Trophoblast cell (in vitro differentiated cells and primary cell): Measurements from ENCODE around the gene SIM2.

Experiments used
- DNase-seq, 2 donors: peaks; one replicate each; pipeline ENCODE4 v3.0.0-alpha.2; 2016
- H2AFZ ChIP-seq: 2 replicates; pipeline ENCODE4 v1.6.1; 2013; ENCODE audit warnings: low read length, moderate library complexity, mild to moderate bottlenecking; ENCODE audit not compliant: insufficient read depth, poor library complexity
- H2AK5ac ChIP-seq: 2 replicates; pipeline ENCODE4 v1.6.1; 2013; ENCODE audit warnings: mild to moderate bottlenecking, low read length
- H2BK120ac ChIP-seq: 2 replicates; pipeline ENCODE4 v1.6.1; 2013; ENCODE audit warnings: low read length, mild to moderate bottlenecking, moderate library complexity; ENCODE audit not compliant: insufficient read depth, poor library complexity
- H2BK12ac ChIP-seq: 2 replicates; pipeline ENCODE4 v1.6.1; 2013; ENCODE audit warnings: mild to moderate bottlenecking, low read length, moderate library complexity
- H2BK5ac ChIP-seq: 2 replicates; pipeline ENCODE4 v1.6.1; 2013; ENCODE audit warnings: low read length, low read depth, moderate library complexity, mild to moderate bottlenecking; ENCODE audit not compliant: poor library complexity
- H3K14ac ChIP-seq: 2 replicates; pipeline ENCODE4 v1.6.1; 2013; ENCODE audit warnings: mild to moderate bottlenecking, low read length
- H3K18ac ChIP-seq: 2 replicates; pipeline ENCODE4 v1.6.1; 2013; ENCODE audit warnings: mild to moderate bottlenecking, low read length
- H3K23ac ChIP-seq: 2 replicates; pipeline ENCODE4 v1.6.1; 2013; ENCODE audit warnings: low read length
- H3K27ac ChIP-seq: 2 replicates; pipeline ENCODE4 v1.5.1; 2013; ENCODE audit warnings: low read depth, mild to moderate bottlenecking, inconsistent platforms, low read length, moderate library complexity
- H3K27me3 ChIP-seq: 2 replicates; pipeline ENCODE4 v1.6.1; 2013; ENCODE audit warnings: inconsistent platforms, mild to moderate bottlenecking, low read length, moderate library complexity; ENCODE audit not compliant: insufficient read depth
- H3K36me3 ChIP-seq, 2 experiments: 1 replicate in 1 of 2; 2 replicates in 1 of 2; pipeline ENCODE4 v1.6.1; 2013; ENCODE audit warnings: low read length in 2 of 2, mild to moderate bottlenecking in 2 of 2, moderate library complexity in 1 of 2; ENCODE audit not compliant: insufficient read depth in 2 of 2, control insufficient read depth in 1 of 2
- H3K4ac ChIP-seq: 2 replicates; pipeline ENCODE4 v1.6.1; 2013; ENCODE audit warnings: low read depth, mild to moderate bottlenecking, low read length, moderate library complexity
- H3K4me1 ChIP-seq, 2 experiments: 1 replicate in 1 of 2; 2 replicates in 1 of 2; pipeline ENCODE4 v1.6.1; 2013; ENCODE audit warnings: low read length in 2 of 2, mild to moderate bottlenecking in 2 of 2, moderate library complexity in 1 of 2; ENCODE audit not compliant: insufficient read depth in 2 of 2, control insufficient read depth in 1 of 2
- H3K4me2 ChIP-seq: 2 replicates; pipeline ENCODE4 v1.6.1; 2013; ENCODE audit warnings: inconsistent platforms, mild to moderate bottlenecking, low read length, moderate library complexity
- H3K4me3 ChIP-seq: 2 replicates; pipeline ENCODE4 v1.5.1; 2013; ENCODE audit warnings: mild to moderate bottlenecking, low read depth, low read length, inconsistent platforms
- H3K79me1 ChIP-seq: one replicate; pipeline ENCODE4 v1.6.1; 2013; ENCODE audit warnings: low read length
- H3K79me2 ChIP-seq: 2 replicates; pipeline ENCODE4 v1.6.1; 2013; ENCODE audit warnings: low read length, mild to moderate bottlenecking; ENCODE audit not compliant: control insufficient read depth, insufficient read depth, poor library complexity
- H3K9ac ChIP-seq: 2 replicates; pipeline ENCODE4 v1.6.1; 2013; ENCODE audit warnings: mild to moderate bottlenecking, low read length
- H3K9me3 ChIP-seq: 2 replicates; pipeline ENCODE4 v1.6.1; 2013; ENCODE audit warnings: low read depth, mild to moderate bottlenecking, control low read depth, inconsistent platforms, low read length; ENCODE audit not compliant: insufficient read depth
- H4K12ac ChIP-seq: 2 replicates; pipeline ENCODE4 v1.6.1; 2013; ENCODE audit warnings: low read depth, mild to moderate bottlenecking, low read length, moderate library complexity
- H4K8ac ChIP-seq: 2 replicates; pipeline ENCODE4 v1.6.1; 2013; ENCODE audit warnings: low read depth, mild to moderate bottlenecking, low read length, moderate library complexity
- H4K91ac ChIP-seq: one replicate; pipeline ENCODE4 v1.6.1; 2013; ENCODE audit warnings: low read depth, mild to moderate bottlenecking, low read length, moderate library complexity
- WGBS: extraction: QIAGEN DNeasy Blood & Tissue Kit; methylation state at CpG from one replicate; pipeline ENCODE4 v1.1.7; 2013; ENCODE audit warnings: missing lambda C conversion rate; ENCODE audit not compliant: insufficient read length, insufficient coverage; ENCODE audit errors: extremely low coverage; 5-methylcytosine and 5-hydroxymethylcytosine counted together

SIM2 gene

DNA sequence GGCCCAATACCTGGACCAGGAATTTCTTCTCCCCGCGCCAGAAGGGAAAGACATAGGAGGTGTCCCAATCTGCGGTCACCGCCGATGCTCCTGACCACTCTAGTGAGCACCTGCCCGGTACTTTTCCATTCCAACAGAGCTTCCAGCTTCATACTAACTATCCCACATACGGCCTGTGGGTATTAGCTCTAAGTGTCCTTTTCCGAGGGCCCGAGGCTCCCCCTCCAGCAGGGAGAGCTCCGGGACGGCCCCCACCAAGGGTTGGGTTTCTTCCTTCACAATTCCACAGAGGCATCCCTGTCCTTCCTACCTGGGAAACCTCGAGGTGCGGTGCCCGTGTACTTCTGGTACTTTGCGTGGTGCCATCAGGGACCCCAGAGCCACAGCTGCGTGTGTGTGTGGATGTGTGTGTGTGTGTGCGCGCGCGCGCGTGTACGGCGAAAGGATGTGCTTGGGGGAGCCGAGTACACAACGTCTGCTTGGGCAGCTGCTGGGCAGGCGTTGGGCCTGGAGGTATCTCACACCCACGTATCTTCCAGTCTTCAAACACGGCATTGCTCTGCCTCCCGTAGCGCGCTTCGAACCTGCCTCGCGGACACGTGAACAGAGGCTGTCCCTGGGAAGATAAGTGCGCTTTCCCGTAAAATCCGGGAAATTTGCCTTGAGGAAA lies 2.4 kb upstream of the SIM2 start:
- H3K23ac ChIP-seq: peak overlapping the region; percentile 11
- H3K4ac ChIP-seq: no peak overlapping the region
- no peak overlapping the region for H2BK12ac ChIP-seq
- no peak overlapping the region for H2BK120ac ChIP-seq
- no peaks in the 10 kb centered on the region for H3K36me3 ChIP-seq
- peaks cover 96% of the 10 kb centered on the region for H3K27me3 ChIP-seq
- no peak overlapping the region for H4K91ac ChIP-seq
- no peaks in the 10 kb centered on the region for H3K79me2 ChIP-seq
- no peak overlapping the region for H4K12ac ChIP-seq
- H3K9ac ChIP-seq: no peak overlapping the region
- no peak overlapping the region for H2AFZ ChIP-seq
- no peak overlapping the region for H2AK5ac ChIP-seq
- H2BK5ac ChIP-seq: no peak overlapping the region
- peaks cover 2% of the 10 kb centered on the region for H3K79me1 ChIP-seq
- H3K4me1 ChIP-seq: peaks cover 17 to 25% of the 10 kb centered on the region in 2 experiments
- H3K4me2 ChIP-seq: no peak overlapping the region
- H3K27ac ChIP-seq: no peak overlapping the region
- peaks cover 9% of the 10 kb centered on the region for H3K9me3 ChIP-seq
- no peak overlapping the region for H3K4me3 ChIP-seq
- no peak overlapping the region for H3K14ac ChIP-seq
- whole genome bisulfite sequencing: no CpG with 5 or more reads among the region's 39 CpGs
- DNase-seq: no peak
- no peak overlapping the region for H4K8ac ChIP-seq
- H3K18ac ChIP-seq: no peak overlapping the region

DNA sequence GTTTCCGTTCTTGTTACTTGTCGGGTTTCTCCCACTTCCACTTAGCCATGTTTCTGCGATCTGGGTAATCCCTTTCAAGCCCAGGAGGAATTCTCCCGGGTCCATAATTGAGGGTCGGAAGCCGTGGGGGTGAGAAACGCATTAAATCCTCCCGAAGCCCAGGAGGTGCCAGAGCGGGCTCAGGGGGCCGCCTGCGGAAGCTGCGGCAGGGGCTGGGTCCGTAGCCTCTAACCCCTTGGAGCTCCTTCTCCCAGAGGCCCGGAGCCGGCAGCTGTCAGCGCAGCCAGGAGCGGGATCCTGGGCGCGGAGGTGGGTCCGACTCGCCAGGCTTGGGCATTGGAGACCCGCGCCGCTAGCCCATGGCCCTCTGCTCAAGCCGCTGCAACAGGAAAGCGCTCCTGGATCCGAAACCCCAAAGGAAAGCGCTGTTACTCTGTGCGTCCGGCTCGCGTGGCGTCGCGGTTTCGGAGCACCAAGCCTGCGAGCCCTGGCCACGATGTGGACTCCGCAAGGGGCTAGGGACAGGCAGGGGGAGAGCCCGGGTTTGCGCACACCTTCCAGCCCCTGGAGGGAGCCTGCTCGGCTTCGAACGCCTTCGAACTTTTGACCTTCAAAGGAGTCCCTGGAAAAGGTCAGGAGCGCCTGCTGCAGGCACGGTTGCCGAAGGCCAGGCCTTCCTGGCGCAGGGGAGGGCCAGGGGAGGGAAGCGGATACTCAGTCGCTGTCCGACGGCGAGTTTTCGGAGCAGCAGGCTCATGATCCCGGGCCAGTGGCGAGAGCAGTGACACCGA lies 1.7 kb upstream of the SIM2 start:
- Histone ChIP-seq H4K12ac (no peak overlapping the region), H3K36me3 (no peaks in the 10 kb centered on the region), H3K4me3 (no peak overlapping the region), H4K91ac (no peak overlapping the region), H3K4ac (no peak overlapping the region), H3K14ac (no peak overlapping the region), H2AFZ (no peak overlapping the region), H3K23ac (no peak overlapping the region), H3K27ac (no peak overlapping the region), H3K18ac (no peak overlapping the region), H3K9ac (no peak overlapping the region), H3K27me3 (peaks cover 96% of the 10 kb centered on the region), H3K4me1 (peaks cover 16 to 26% of the 10 kb centered on the region in 2 experiments), H2BK120ac (no peak overlapping the region), H4K8ac (no peak overlapping the region), H3K4me2 (no peak overlapping the region), H3K9me3 (peaks cover 9% of the 10 kb centered on the region), H3K79me2 (no peaks in the 10 kb centered on the region), H3K79me1 (peaks cover 2% of the 10 kb centered on the region), H2AK5ac (no peak overlapping the region), H2BK5ac (no peak overlapping the region), H2BK12ac (no peak overlapping the region)
- WGBS: no CpG with 5 or more reads among the region's 58 CpGs
- no peak for DNase-seq

DNA sequence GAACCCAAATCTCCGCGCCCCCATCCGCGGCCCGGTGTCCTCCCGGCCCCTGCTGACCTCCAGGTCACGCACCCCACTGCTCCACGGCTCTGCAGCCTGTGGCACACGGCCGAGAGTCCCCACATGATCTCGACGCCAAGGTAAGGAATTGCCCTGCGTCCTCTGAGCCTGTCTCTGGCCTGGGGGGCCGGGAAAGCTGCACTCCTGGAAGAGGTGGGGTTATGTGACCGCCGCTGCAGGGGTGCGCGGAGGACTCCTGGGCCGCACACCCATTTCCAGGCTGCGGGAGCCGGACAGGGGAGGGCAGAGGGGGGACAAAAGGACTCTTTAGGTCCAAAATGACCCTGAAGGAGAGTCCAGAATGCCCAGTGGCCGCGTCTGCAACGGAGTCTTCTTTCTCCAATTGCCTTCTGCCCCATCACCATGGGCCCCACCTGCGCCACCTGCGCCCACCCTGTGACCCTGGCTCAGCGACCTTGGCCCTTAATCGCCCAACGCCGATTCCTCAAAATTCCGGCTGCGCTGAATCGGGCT lies 997 bp upstream of the SIM2 start:
- no peak overlapping the region for H2AK5ac ChIP-seq

DNA sequence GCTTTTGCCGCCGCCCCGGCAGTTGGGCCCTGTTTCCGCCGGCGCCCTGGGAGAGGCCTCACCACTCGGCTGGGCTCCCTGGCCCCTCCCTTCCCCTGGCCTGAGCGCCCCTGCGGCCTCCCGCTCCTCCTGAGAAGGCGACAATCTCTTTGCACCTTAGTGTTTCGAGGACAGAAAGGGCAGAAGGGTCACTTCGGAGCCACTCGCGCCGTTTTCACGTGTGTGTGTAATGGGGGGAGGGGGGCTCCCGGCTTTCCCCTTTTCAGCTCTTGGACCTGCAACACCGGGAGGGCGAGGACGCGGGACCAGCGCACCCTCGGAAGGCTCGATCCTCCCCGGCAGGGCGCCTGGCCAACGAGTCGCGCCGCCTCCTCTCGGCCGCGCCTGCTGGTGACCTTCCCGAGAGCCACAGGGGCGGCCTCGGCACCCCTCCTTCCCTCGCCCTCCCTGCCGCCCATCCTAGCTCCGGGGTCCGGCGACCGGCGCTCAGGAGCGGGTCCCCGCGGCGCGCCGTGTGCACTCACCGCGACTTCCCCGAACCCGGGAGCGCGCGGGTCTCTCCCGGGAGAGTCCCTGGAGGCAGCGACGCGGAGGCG lies 432 bp upstream of the SIM2 start:
- no peak overlapping the region for H3K14ac ChIP-seq
- H4K8ac ChIP-seq: no peak overlapping the region
- H3K18ac ChIP-seq: no peak overlapping the region
- no peak overlapping the region for H3K9ac ChIP-seq
- peak overlapping the region; percentile 56 for H3K4me2 ChIP-seq
- H2BK120ac ChIP-seq: no peak overlapping the region
- H4K91ac ChIP-seq: no peak overlapping the region
- peaks cover 12 to 19% of the 10 kb centered on the region in 2 experiments for H3K4me1 ChIP-seq
- no peak overlapping the region for H3K27ac ChIP-seq
- H2AK5ac ChIP-seq: no peak overlapping the region
- H2BK5ac ChIP-seq: no peak overlapping the region
- no peak overlapping the region for H3K23ac ChIP-seq
- DNase-seq: peak in 1 of 2 donors; percentile 21
- H4K12ac ChIP-seq: no peak overlapping the region
- H2BK12ac ChIP-seq: no peak overlapping the region
- H3K4me3 ChIP-seq: peak overlapping the region; percentile 38
- H3K36me3 ChIP-seq: no peaks in the 10 kb centered on the region
- H3K79me2 ChIP-seq: no peaks in the 10 kb centered on the region
- H3K4ac ChIP-seq: no peak overlapping the region
- H2AFZ ChIP-seq: peak overlapping the region; percentile 17
- peaks cover 9% of the 10 kb centered on the region for H3K9me3 ChIP-seq
- peaks cover 96% of the 10 kb centered on the region for H3K27me3 ChIP-seq
- no CpG with 5 or more reads among the region's 62 CpGs for WGBS
- no peaks in the 10 kb centered on the region for H3K79me1 ChIP-seq

More for the DNA sequence above, 997 bp upstream of the SIM2 start:
- H3K4me2 ChIP-seq: peak overlapping the region; percentile 56
- H3K4me3 ChIP-seq: no peak overlapping the region
- no peaks in the 10 kb centered on the region for H3K79me2 ChIP-seq
- peak overlapping the region; percentile 17 for H2AFZ ChIP-seq
- no peak overlapping the region for H4K12ac ChIP-seq
- no peak overlapping the region for H3K14ac ChIP-seq
- H3K9me3 ChIP-seq: peaks cover 9% of the 10 kb centered on the region
- no peak for DNase-seq
- no peak overlapping the region for H3K18ac ChIP-seq
- no CpG with 5 or more reads among the region's 33 CpGs for WGBS
- H3K9ac ChIP-seq: no peak overlapping the region
- H2BK120ac ChIP-seq: no peak overlapping the region
- H4K8ac ChIP-seq: no peak overlapping the region
- H4K91ac ChIP-seq: no peak overlapping the region
- H3K23ac ChIP-seq: no peak overlapping the region
- H3K27ac ChIP-seq: no peak overlapping the region
- no peak overlapping the region for H2BK5ac ChIP-seq
- H3K27me3 ChIP-seq: peaks cover 96% of the 10 kb centered on the region
- no peak overlapping the region for H2BK12ac ChIP-seq
- peaks cover 2% of the 10 kb centered on the region for H3K79me1 ChIP-seq
- peaks cover 16 to 23% of the 10 kb centered on the region in 2 experiments for H3K4me1 ChIP-seq
- no peaks in the 10 kb centered on the region for H3K36me3 ChIP-seq
- H3K4ac ChIP-seq: no peak overlapping the region
